GM03348 (cell line): ENCODE data around the gene CAV3.
"Not testable (repeated sequence)": the region's sequence is repeated elsewhere in the genome, so short reads cannot be mapped to it uniquely, and the experiment has no call there.

Experiments
- DNase-seq: peaks from one replicate; pipeline ENCODE4 v3.0.0; 2012; ENCODE audit warnings: low spot score

The CAV3 gene

GRCh38 chr3:8733332-8734094 is at the start of gene CAV3:
TSS of gene CAV3 (plus strand) at chr3:8733802. CDS start at chr3:8733877, 75 bp downstream.
- peak; percentile 33 for DNase-seq

- DNase-seq: not testable (repeated sequence)
Measured at GRCh38 chr3:8684992-8685391, 48.6 kb upstream of the CAV3 start.

GRCh38 chr3:8691295-8691694 is 42.3 kb upstream of the CAV3 start:
- not testable (repeated sequence) for DNase-seq

DNA sequence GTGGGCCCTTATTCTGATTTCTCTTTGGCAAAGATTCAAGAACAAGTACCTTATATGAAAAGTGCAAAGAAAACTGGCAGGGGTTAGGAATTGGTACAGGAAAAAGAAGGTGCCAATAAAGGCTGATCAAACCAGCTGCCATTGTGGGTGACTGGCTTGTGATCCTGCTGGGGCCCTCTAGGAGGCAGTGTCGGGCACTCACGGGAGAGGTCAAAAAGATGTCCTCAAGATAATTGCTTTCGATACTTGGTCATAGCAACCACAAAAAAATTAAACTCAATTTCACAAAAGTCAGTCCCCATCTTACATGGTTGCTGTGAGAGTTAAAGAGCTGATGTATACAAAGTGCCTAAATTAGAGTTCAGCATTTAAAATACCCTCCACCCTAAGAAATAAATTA is 31.0 kb upstream of the CAV3 start:
- DNase-seq: peak; percentile 0

GRCh38 chr3:8705575-8705974 is 28.0 kb upstream of the CAV3 start:
- no peak for DNase-seq

GRCh38 chr3:8709287-8709686 is 24.3 kb upstream of the CAV3 start:
- peak; percentile 0 for DNase-seq

DNA sequence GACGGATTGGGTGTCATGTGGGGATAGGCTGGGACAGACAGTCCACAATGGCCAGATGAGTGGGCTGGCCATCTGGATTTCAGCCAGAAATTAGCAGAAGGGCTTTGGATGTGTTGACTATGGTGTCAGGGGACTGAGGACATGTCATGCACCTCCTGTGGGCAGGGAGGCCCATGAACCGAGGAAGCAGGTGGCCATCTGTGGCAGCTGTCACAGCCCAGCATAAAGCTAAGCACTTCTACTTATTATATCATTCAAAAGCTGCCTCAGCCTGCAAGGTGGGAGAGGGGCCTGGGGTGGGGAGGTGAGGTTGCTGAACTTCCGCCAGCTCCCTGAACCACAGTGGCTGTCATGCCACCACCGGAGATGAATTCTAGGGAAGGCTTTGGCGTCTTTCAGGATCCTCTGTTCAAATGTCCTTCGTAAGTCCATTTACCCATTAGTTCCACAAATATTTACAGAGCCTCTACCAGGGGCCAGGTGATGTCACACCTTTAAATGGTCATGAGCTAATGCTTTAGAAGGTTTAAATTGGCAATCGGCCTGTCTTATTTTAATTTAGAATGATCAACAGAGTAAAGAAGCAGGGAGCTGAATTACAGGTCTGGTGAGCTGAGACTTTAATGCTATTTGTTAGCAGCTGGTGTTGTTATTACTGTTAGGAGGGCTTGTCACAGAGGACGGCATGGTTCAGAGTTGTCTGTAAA is 23.6 kb upstream of the CAV3 start:
- DNase-seq: peak; percentile 2

- peak; percentile 86 for DNase-seq
Measured at GRCh38 chr3:8712045-8712907, 21.3 kb upstream of the CAV3 start.

DNA sequence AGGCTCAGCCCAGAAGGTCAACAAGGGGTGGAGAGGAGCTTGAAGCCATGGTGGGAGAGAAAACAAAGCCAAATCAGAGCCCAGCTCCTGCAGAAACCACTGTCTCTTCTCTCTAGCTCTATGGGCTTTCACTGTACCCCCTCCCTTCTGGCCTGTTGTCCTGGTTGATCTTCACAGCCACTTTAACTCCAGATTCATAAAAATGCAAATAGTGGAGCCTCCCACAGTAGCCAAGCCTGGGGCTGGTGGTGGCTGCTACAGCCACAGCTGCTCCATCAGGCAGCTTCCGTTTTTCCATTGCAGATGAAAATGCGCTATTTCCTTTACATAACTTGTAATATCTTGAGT is 20.7 kb upstream of the CAV3 start:
- DNase-seq: peak; percentile 43

DNA sequence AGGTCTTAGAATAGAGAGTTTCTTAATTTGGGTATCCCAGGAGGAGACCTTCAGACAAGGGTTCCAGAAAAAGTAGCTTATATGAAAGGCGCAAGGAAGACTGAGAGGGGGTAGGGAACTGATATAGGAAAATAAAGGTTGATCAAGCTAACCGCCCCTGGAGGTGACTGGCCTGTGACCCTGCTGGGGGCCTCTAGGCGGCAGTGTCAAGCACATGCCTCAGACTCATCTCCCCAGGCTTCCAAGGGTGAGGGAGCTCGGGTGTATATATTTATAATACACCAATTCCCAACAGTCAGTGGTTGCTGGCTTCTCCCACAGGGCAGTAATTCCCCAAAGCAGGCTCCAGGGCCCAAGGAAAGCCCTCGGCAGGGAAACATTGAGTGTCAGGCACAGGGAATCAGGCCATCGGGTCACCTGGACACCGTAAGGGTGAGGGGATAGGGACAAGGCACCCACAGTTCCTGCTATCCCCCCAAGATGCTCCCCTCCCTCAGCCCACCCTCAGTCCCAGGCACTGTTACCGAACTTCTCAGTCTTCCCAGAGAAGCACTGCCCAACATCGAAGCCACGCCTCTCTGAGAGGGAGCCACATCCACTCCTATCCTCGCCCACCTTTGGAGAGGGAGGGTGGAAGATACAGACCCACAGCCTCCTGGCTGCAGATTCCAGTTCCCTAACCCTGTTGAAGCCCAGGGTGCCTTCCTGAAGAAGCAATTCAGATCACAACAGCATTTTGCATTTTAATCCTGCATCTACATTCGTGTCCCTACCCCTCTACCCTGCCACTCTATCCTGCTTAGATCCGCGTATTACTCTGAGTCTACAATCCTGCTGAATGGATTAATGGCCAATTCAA is 19.5 kb upstream of the CAV3 start:
- DNase-seq: peak; percentile 37

DNA sequence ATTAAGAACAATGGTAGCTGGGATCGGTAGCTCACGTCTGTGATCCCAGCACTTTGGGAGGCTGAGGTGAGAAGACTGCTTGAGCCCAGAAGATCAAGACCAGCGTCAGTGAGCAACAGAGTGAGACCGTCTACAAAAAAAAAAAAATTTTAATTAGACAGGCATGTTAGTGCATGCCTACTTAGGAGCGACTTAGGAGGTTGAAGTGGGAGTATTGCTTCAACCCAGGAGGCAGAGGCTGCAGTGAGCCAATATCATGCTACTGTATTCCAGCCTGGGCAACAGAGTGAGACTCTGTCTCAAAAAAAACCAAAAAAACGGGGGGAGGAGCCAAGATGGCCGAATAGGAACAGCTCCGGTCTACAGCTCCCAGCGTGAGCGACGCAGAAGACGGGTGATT is 17.8 kb upstream of the CAV3 start:
- not testable (repeated sequence) for DNase-seq

DNA sequence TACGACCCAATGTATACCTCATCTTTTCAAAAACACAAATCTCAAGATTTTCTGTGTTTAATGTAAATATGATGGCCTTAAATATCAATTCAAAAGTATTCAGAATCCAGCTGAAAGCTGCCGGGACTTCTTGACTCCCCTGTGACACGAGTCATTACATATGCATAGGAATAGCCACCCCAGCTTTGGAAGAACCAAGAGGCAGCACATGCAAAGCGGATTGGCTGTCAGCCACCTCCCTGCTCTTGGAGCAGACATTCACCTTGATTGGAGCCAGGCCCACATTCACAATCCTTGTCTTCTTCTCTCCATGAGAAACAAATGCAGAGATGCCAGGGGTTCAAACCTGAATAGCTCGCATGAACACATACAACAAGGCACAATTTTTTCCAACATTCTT is 10.8 kb upstream of the CAV3 start:
- no peak for DNase-seq

DNA sequence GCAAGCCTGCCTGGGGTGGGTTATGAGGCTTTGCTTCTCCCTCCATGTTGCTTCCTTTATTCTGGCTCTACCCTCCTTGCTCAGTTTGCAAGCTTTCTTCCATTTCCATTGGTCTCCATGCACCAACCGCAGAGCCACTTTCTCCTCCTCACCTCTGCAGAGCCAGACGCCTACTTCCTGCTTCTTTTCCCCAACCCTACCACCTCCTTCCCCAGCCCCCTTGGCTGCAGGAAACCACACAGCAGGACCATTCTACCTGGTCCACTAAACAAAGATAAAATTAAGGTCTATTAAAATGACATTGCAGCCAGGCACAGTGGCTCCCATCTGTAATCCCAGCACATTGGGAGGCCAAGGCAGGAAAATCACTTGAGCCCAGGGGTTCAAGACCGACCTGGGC is 10.0 kb upstream of the CAV3 start:
- DNase-seq: no peak

GRCh38 chr3:8724108-8724752 is 9.4 kb upstream of the CAV3 start:
- DNase-seq: no peak

- no peak for DNase-seq
Measured at GRCh38 chr3:8727605-8728512, 5.7 kb upstream of the CAV3 start.

DNA sequence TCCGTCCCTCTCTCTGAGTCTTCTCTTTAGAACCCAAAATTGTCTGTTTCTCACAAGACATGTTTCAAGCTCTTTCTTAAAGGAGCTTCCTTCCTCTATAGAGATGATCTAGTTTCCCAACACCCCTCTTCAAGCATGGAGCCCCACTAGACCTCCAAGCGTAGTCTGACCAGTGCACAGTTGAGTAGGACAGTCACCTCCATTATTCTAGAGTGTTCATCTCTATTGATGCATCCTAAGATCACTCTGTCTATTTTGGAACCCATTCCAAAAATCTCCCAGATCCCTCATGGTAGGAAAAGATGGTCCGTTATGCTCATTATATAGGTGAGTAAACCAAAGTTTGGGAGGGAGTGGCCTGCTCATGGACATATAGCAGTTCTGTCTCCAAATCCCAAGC is 4.1 kb upstream of the CAV3 start:
- DNase-seq: no peak

DNA sequence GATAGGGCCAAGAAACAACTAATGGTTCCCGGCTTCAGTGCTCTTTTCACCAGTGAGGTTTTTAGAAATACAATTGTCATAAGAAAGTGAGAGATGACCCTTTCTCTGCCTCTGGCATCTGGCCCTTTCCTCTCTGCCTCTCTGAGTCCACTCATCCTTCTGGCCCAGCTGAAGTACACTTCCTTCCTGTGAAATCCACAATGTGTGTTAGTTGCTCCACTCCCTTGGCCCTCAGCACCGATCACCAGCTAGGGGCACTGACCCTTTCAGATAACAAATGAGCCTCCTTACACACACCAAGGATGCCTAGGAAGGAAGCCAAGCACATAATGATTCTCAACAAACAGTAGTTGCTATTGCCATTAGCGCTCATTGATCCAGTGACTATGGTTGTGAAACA is 2.9 kb upstream of the CAV3 start:
- no peak for DNase-seq

DNA sequence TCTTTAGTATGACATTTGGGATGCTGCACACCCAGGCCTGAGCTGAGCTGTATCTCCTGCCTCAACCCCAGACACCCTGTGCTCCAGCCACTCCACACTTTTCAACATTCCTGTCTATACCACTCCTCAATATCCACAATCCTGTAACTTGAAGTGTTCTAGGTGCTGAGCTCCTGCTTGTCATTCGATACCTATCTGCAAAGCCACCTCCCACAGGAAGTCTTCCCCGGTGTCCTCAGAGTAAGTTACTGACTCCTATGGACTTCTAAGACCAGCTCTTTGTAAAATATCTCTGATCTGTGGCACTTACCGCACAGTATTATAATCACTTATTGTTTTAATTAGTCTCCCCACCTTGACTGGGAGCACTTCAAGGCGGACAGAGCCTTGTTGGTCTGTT is 1.2 kb upstream of the CAV3 start:
- DNase-seq: no peak

DNA sequence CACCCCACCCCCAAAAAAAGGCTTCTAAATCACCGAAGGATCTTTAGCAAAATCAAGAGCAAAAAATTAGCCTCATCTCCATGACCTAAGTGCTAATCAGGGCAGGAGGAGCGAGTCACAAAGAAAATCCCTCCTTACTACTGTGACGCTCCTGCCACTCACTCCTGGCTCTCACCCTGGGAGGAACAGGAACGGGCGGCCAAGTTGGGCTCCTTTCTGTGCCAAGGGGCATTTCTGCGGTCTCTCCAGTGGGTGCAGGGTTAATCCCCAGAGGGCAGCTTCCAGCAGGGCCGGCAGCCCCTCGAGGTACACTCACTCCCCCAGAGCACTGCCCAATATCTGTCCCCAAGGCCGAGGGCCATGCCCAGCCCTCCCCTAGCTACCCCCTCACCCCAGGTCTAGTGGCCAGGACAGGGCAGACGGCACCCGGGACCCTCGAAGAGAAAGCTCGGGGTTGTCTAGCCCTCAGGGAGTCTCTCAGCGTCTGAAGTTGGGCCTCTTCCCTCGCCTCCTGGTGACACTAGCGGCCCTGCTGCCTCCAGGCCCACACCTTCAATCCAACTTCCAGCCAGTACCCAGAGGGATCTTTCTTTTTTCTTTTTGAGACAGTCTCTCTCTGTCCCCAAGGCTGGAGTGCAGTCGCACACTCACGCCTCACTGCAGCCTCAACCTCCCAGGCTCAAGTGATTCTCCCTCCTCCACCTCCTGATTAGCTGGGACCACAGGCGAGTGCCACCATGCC is 706 bp downstream of the CAV3 start:
- no peak for DNase-seq

- DNase-seq: no peak
Measured at GRCh38 chr3:8734908-8735307, 1.3 kb downstream of the CAV3 start.
